NOMO-1 treated with dmso at 0.1 percent for 144 hours (cell line): ENCODE data around the gene HELZ2.
"Not testable (repeated sequence)": the region's sequence is repeated elsewhere in the genome, so short reads cannot be mapped to it uniquely, and the experiment has no call there.

Source experiments
- DNase-seq: peaks from one replicate; lab custom pipeline; 2025; ENCODE audit not compliant: unreplicated experiment; lab: John Stamatoyannopoulos, UW

Gene HELZ2

DNA sequence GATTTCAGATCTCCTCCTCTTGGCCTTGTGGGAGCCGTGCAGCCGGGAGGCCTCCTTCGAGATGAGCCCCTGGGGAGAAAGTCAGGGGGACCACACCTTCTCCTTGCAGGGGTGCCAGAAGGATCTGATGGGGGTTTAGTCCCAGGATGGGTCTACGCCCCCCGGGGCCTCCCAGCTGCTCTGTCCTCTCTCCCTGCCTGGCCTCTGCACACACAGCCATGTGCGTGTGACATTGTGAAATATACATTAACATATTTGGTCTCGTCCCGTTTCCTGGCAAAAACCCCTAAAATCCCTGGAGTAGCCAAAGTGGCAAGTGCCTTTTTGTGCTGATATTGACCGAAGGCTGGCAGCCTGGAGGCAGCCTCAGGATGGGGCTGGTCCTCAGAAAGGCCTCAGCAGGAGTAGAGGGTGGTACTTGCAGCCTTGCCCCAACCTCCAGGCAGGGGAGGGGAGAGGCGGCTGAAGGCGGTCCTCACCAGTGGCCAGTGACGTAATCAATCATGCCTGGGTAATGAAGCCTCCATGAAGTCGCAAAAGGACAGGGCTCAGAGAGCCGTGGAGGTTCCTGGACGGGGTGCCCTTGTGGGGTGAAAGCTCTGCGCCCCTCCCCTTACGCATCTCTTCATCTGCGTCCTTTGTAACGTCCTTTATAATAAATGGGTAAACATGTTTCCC, 5.1 kb upstream of the HELZ2 start:
- DNase-seq, result no peak

DNA sequence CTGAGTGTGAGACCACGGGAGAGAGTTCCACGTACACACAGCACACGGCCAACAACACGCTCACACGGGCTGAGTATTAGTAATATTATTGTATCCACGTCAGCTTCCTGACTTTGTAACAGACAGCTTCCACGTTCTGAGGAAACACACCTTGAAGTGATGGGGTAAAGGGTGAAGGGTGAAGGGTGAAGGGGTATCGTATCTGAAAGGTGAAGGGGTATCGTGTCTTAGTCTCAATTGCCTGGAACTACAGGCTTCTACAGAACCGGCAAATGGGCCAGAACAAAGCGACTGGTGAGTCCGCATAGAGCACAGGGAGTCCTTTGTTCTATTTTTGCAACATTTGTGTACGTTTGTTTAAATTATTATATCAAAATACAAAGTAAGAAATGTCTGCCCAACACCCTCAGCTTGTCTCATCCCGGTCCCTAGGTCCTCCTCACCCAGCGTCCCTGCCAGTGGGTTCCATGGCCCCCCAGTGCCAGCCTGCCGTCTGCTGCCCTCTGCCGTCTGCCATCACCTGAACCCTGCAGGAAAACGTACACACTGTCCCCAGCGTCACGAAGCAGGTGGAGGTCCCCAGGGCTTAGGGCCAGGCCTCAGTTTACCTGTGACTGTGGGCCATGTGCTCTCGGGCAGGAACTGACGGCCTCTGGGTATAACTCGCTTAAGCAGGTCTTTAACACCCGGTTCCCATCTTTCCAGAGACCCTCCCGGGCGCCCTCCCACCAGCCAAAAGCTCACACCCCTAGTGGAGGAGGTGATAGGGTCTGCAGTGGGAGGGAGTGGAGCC, 4.4 kb upstream of the HELZ2 start:
- no peak for DNase-seq

GRCh38 chr20:63577317-63577894, 3.4 kb upstream of the HELZ2 start:
- DNase-seq, result no peak

- no peak for DNase-seq
Observed at GRCh38 chr20:63576311-63576710, 2.3 kb upstream of the HELZ2 start.

DNA sequence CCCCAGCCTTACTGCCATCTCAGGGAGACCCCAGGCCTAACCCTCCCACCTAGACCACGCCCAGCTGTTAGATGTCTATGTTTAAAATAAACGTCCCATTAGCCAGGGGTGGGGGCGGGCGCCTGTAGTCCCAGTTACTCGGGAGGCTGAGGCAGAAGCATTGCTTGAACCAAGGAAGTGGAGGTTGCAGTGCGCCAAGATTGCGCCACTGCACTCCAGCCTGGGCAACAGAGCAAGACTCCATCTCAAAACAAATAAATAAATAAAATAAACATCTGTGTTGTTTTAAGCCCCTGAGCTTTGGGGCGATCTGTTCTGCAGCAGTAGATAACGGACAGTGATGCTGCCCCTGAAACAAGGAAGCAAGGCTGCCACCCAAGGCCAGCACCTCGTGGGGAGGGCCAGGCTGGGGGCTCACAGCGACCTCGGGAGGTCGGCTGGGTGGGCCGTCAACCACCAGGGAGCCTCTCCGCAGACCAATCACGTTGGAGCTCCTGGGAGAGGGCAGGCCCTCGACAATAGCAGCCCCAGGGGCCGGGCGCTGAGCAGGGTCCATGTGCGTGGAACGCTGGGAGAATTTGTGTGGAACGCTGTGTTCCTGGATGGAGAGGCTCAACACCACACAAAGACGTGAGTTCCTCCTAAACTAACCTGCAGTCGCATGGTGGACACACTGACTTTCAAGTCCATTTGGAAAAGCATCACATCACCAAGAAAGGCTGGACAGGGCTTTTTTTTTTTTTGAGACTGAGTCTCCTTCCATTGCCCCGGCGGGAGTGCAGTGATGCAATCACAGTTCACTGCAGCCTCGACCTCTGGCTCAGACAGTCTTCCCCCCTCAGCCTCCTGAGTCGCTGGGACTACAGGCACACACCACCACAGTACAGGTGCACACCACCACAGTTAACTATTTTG, 1.0 kb upstream of the HELZ2 start:
- DNase-seq, result no peak

DNA sequence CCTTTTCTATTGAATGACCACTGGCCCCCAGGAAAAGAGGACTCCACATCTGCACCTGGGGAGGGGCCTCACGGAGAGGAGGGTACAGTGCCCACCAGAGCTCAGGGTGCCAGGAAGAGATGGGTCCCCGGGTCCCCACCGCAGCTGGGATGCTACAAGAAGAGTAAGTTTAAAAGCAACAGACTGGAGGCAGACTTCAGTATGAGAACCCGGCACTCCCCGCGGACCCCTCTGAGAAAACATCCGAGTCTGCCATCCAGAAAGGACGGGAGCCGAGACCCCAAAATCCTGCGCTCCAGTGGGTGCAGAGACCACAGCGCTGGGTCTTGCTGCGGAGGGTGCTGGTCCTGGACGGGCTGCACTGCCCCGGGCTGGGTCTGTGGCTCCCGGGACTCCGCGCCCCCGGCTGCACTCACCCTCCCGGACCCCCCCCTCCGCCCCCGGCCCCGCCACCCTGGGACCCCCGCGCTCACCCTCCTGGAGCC, 350 bp downstream of the HELZ2 start:
- no peak for DNase-seq

GRCh38 chr20:63572788-63573646, 1.0 kb downstream of the HELZ2 start:
- DNase-seq, result no peak

DNA sequence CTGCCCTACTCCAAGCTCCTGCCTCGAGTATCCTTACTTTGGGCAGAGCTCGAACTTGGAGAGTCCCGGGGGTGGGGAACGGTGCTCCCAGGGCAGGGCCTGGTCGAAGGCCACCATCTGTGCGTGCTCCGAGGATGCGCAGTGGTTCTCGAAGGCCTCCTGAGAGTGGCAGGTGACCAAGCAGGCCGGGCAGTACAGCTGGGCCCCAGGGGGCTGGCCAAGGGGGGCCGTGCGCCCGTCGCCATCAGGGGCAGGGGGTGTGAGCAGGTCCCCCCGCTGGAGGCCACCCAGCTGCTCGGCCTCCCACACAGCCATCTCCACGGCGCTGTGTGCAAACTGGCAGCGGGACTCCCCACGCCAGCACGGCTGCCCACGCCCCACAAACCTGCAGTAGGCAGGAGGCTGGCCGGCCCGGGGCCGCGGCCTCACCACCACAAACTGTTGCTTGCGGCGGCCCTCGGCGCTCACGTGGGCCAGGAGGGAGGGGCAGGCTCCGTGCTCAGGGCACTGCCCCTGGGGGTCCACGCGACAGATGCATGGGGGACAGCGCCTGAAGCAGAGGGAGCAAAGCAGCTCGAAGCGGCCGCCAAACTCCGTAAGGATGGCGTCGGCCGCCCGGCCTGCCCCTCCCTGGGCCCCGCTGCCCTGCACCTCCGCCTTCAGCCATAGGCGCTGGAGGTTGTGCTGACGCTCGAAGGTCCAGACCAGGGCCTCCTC, 1.8 kb downstream of the HELZ2 start:
- no peak for DNase-seq

DNA sequence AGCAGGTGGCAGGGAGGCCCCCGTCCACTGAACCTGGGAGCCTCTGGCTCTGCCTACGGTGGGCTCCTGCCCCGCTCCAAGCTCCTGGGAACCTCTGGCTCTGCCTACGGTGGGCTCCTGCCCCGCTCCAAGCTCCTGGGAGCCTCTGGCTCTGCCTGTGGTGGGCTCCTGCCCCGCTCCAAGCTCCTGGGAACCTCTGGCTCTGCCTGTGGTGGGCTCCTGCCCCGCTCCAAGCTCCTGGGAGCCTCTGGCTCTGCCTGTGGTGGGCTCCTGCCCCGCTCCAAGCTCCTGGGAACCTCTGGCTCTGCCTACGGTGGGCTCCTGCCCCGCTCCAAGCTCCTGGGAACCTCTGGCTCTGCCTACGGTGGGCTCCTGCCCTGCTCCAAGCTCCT, 3.0 kb downstream of the HELZ2 start:
- not testable (repeated sequence) for DNase-seq

- DNase-seq, result no peak
Observed at GRCh38 chr20:63570281-63571086, 3.6 kb downstream of the HELZ2 start.

DNA sequence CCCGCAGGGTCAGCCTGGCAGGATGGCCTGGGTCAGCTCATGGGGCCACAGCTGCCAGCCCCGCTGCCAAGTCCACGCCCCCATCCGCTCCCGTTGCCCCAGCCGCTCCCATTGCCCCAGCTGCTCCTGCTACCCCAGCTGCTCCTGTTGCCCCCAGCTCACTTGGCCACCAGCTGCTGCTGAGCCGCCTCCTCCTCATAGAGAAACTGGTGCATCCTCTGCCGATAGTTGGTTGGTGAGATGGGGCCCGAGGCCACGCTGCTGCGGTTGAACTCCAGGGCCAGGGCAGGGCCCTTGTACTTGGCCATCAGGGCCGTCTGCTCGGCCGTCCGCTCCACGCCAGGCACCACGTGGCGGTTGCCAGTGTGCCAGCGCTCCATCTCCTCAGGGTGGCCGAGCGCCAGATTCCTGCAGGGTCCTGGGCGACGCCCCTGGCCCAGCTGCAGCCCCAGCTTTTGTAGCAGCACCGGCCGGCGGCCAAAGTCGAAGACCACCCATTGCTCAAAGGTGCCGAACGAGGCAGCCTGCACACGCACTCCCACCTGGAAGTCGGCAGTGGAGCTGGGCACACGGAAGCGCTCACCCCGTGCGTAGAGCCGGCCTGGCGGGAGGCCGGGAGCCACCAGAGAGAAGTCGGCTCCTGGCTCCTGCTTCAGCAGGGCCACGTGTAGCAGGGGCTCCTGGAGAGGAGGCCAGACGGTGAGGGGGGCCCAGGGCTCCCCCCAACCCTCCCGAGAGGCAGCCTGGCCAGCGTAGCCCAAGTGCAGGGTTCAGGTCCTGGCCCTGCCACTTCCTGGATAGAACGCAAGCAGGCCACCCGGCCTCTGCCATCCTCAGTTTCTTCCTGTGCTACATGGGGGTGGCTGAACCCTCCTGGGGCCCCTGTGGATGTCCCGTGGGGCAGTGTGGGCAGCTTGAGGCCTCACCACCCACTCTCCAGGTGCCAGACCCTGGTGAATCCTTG, 4.8 kb downstream of the HELZ2 start:
- DNase-seq, result no peak

- DNase-seq, result no peak
Observed at GRCh38 chr20:63568170-63568981, 5.7 kb downstream of the HELZ2 start.

- peak; percentile 48 for DNase-seq
Observed at GRCh38 chr20:63567386-63568169, 6.5 kb downstream of the HELZ2 start.

DNA sequence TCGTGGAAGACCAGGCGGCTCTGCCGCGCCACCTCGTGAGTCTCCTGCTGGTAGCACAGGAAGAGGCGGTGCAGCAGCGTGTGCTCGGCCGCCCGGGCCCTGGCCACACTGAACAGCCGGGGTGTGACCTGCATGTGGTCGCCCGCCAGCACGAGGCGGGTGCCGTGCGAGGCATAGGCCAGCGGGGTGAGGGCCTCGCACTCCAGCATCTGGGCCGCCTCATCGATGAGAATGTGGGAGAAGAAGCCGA, 7.0 kb downstream of the HELZ2 start:
- peak; percentile 37 for DNase-seq

- no peak for DNase-seq
Observed at GRCh38 chr20:63566395-63567135, 7.5 kb downstream of the HELZ2 start.
